HG03159 (cell line): Measurements from ENCODE around the gene SCN5A.

Experiments
- ATAC-seq: cut with Tn5 transposase; IDR thresholded peaks from one replicate; pipeline ENCODE4 v1.9.1; 2021; ENCODE audit warnings: mild to moderate bottlenecking, moderate library complexity; ENCODE audit not compliant: unreplicated experiment

The SCN5A gene

GRCh38 chr3:38627956-38628355, 21.5 kb downstream of the SCN5A start:
- no peak for ATAC-seq

DNA sequence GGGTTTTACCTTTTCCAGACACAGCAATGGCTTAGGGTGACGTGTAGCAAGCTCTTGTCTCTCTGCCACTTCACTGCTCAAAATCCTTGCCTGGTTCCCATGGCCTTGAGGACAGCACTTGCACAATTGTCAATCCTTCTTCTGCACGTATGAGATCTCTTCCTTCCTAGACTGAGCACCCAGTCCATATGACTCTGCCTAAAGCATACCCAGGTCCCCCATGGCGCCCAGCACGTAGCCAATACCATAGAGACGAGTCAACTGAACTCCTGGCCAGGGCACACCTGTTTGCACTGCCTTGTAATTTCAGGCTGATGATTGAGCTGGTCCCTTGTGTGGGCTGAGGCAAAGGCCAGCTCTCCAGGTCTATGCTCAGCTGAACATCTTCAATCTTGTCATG, 23.3 kb downstream of the SCN5A start:
- ATAC-seq: no peak

DNA sequence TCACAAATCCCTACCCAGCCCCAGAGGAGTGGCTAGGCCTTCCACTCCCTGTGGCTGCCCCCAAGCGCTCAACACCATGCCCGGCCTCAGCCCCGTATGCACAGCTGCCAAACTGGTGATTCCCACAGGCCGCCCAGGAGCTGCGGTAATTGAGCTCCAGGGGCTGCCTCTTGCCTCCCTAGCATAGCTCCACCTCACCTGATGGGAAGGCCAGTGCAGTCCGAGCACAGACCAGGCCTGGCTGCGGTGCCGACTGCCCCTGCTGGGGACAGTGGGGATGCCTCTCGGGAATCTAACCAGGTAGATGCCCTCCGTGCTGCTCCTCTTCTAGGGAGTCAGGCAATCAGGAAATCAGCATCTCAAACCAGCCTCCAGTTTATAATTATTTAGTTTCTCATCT, 25.9 kb downstream of the SCN5A start:
- ATAC-seq: no peak

DNA sequence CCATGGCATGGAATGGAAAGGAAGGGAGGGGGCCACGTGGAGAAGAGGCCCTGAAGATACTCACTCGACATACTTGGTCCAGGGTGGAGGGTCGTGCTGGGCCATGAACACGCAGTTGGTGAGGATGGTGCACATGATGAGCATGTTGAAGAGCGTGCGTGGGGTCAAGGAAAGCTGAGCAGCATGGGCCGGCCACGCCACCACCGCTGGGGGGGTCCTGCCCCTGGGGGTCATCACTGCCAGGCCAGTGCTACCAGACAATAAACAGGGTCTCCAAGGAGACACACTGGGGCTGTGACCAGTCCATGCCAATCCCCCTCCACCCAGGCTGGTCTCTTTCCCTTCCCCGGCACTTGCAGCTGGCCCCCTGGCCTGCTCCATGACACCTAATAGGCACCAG, 27.2 kb downstream of the SCN5A start:
- ATAC-seq: no peak

- no peak for ATAC-seq
Measured at GRCh38 chr3:38620236-38620635, 29.3 kb downstream of the SCN5A start.

- no peak for ATAC-seq
Measured at GRCh38 chr3:38618343-38618742, 31.1 kb downstream of the SCN5A start.

GRCh38 chr3:38617586-38617985, 31.9 kb downstream of the SCN5A start:
- no peak for ATAC-seq

DNA sequence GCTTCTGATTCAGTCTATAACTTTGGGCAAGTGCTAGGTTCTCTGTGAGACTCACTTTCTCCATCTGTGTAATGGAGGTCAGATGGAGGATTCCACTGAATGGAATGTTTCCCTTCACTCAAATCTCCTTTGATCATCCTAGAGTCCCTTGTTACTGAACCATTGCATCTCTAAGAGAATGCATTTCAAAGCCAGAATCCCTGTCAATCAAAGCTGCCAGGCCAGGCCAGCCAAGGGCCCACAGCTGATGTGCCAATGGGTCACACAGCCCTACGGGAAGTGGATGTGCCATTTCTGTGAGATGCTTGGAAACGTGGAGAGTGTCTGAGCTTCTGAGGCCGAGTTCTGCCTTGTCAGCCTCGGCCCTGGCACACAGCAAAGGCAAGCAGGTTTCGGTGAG, 32.4 kb downstream of the SCN5A start:
- no peak for ATAC-seq

- ATAC-seq: no peak
Measured at GRCh38 chr3:38616658-38617057, 32.8 kb downstream of the SCN5A start.

DNA sequence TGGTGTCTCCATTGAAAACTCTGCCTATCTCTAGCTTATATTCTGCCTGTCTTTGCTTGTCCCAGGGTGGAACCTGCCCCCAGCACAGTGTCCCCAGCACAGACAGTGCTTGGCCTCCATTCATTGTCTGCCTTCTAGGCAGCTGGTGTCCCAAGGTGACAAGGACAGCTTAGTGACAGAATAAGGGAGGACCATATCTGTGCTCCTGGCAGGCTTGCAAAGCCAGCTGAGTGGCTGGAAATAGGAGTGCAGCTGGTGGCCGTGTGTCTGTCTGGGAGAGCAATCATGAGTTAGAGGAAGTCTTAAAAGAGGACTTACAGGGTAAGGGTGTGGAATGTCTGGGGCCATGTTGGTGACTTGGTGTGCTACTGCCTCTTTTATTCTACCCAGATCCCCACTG, 33.4 kb downstream of the SCN5A start:
- ATAC-seq: no peak

- ATAC-seq: no peak
Measured at GRCh38 chr3:38614651-38615352, 34.7 kb downstream of the SCN5A start.

DNA sequence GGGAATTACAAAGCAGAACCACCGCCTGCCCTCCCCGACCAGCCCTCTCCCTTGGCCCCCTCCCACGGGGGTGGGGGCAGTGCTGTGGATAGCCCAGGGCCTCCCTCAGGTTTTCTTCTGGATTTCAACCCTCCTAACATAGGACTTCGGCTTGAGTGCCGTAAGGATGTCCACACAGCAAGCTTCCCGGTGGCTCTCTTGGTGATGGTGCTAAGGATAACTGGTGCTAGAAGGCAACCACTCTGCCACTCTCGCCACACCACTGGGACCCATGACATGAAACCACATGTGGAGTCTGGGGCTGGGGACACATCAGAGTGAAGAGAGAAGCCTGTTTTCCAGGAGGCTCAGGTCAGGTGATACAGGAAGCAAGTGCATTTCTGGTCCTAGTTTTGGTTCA, 35.4 kb downstream of the SCN5A start:
- ATAC-seq: no peak

DNA sequence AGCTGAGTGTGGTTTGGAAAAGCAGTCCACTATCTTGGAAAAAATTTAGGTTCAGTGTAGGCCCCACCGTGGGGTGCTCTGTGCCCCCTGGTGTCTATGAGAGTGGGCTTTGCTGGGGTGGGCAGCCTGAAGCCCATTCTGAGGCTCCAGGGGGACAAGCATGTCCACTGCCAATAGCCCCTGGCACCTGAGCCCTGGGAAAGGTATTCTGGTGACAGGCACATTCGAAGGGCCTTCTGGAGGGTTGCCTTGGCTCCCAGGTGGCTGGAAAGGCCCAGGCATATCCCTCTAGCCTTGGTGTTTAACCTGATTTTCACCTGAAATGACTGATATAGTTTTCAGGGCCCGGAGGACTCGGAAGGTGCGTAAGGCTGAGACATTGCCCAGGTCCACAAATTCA, 36.1 kb downstream of the SCN5A start:
- ATAC-seq: no peak

DNA sequence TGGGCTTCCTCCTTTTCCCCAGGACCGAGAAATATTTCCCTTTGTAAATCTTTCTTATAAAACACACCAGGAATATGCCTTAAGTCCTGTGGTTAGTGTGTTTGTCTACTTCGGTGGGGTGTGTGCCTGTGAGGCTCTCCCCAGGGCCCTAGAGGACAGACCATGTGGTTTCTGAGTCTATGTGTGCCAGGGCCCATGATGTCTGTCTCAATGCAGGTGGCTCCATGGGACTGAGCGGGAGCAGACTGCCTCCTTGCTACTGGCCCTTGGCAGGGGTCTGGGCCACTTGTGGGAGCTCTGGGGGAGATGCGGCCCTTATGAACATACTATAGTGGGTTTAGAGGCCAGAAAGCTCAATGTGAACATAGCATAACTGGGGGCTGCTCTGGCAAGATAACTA, 37.6 kb downstream of the SCN5A start:
- ATAC-seq: no peak

DNA sequence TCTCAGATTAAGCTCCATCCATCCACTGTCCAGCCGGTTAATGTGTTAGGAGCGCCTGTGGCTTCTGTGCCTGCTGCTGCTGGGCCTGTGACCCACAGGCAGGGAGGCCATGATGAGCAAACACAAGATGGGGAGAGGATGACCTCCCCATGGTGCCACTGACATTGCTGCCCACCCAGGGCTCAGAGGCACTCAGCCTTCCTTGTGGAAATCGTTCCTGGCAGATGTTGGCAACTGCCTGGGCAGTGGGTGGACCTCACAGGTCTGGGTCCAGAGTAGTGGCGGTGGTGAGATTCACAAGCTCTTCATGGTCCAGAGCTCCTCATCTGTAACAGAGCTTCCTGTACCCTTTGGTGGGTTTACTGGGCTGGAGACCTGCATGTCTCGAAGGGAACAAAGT, 38.6 kb downstream of the SCN5A start:
- no peak for ATAC-seq

DNA sequence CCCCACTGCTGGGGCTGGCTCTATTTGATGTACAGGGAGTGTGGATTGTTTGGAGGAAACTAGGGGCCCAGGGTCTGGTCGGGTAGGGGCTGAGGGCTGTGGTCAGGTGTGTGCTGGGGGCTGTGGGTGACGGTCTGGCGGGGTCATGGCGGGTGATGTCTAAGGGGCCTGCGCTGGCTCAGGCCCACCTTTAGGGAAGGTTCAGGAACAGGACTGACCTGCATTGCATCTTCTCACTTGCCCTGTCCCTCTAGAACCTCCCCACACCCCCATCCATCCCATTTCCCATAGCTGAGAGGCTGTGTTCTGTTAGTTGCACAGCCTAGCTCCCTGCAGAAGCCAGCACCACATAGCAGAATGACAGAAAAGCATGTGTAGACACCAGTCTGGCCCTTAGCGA, 39.1 kb downstream of the SCN5A start:
- no peak for ATAC-seq

DNA sequence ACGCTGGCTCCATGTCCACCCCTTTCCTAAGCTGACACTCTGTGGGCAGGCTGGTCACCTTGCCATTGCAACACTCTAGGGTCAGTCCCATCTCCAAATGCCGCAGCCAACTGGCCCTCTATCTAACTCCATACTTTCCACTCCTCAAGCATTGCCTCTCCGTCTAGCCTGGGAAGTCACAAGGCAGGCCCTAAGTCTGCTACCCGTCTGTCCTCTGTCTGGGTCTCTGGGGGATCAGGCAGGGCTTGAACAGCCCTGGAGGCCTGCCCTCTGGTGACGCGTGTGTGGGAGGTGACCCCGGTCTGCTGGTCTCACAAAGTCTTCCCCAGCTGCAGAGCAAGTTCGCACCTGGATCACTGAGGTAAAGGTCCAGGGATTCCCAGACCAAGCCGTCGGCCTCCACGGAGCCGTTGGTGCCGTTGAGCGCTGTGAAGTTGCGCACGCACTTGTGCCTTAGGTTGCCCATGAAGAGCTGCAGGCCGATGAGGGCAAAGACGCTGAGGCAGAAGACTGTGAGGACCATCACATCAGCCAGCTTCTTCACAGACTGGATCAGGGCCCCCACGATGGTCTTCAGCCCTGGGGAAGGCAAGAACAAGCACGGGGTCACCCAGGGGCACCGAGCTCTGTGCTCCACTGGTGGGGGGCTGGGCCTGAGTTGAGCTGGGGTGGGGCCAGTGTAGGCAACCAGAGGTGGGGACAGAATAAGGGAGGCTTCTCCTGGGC, 39.9 kb downstream of the SCN5A start:
- ATAC-seq: no peak

- no peak for ATAC-seq
Measured at GRCh38 chr3:38608961-38609360, 40.5 kb downstream of the SCN5A start.

DNA sequence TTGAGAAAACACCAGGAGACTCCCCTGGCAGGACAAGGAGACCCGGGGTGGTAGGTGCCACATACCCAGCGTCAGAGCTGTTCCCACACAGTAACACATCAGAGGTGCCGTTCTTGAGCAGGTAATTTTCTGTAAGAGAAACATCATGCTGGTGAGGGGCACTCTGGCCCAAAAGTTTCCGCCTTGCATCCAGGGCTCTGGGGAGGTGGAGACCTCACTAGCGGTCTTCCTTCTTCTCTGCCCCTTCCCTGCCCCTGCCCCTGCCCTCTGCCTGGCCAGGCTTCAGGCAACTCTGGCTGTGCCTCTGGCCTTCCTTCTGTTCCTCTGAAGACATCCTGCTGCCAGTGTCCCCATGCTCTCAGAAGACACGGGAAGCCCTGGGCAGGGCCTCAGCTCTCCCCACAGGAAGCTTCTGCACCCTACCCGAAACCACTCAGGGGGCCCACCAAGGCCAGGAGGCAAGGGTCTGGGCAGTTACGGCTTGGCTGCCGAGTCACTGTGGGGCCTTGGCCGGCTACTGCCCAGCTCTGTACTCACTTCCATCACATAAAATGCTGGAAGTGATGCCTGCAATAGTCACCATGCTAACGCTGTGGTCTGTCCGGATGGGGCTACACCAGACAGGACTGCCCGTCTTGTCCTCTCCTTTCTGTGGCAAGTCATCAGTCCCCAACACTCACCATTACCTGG, 41.3 kb downstream of the SCN5A start:
- ATAC-seq: no peak

GRCh38 chr3:38606561-38606960, 42.9 kb downstream of the SCN5A start:
- no peak for ATAC-seq

GRCh38 chr3:38605981-38606380, 43.5 kb downstream of the SCN5A start:
- ATAC-seq: no peak

GRCh38 chr3:38604246-38604645, 45.2 kb downstream of the SCN5A start:
- no peak for ATAC-seq
